Right cardiac atrium (tissue), 5 donors: Measurements from ENCODE around the gene STARD9. TPM values are rescaled to one million over a fixed set of nuclear protein-coding genes. Genes with fewer than 3 reads are reported as not detected.
A peak's percentile ranks its signal among the peaks of the same experiment; 100 is the strongest.
"Not testable (repeated sequence)": the region's sequence is repeated elsewhere in the genome, so short reads cannot be mapped to it uniquely, and the experiment has no call there.

Experiments used
- ATAC-seq, 2 donors: fragments of 200-7000 bp; cut with Tn5 transposase; one replicate each; pipeline versions ENCODE4 v1.8.0 to v1.9.1; 2020; ENCODE audit warnings: moderate library complexity in 2 of 2, mild to moderate bottlenecking in 1 of 2
- DNase-seq, 3 donors: peaks; one replicate each; pipeline ENCODE4 v3.0.0-alpha.2; 2020
- H3K27ac ChIP-seq: one replicate; pipeline ENCODE4 v1.5.1; 2013; ENCODE audit warnings: mild to moderate bottlenecking, low read length, control low read depth, moderate library complexity
- H3K27me3 ChIP-seq: one replicate; pipeline ENCODE4 v1.6.1; 2013; ENCODE audit not compliant: control insufficient read depth, insufficient read depth
- H3K4me1 ChIP-seq: one replicate; pipeline ENCODE4 v1.6.1; 2013; ENCODE audit warnings: low read length; ENCODE audit not compliant: control insufficient read depth, insufficient read depth
- H3K4me3 ChIP-seq: one replicate; pipeline ENCODE4 v1.5.1; 2013; ENCODE audit warnings: low read length, control low read depth
- H3K9me3 ChIP-seq: one replicate; pipeline ENCODE4 v1.6.1; 2013; ENCODE audit warnings: low read length; ENCODE audit not compliant: control insufficient read depth
- WGBS: extraction: QIAGEN DNeasy Blood & Tissue Kit; methylation state at CpG from one replicate; pipeline ENCODE4 v1.1.7; 2013; 5-methylcytosine and 5-hydroxymethylcytosine counted together
- intact Hi-C, 4 donors: fragments of 100-400 bp; cut with DNase I; formaldehyde crosslinking; loops; one replicate each; pipeline versions ENCODE4 v1.11.0 to v1.14.0; 2022 to 2023
- polyA plus RNA-seq: library from polyadenylated mRNA; stranded (reverse); fragments of 200-250 nt; gene quantifications from one replicate; pipeline ENCODE4 v1.2.3, GENCODE V29; 2013
- total RNA-seq, 4 donors: library from RNA; stranded (reverse); fragmentation: NEBNext Ultra II Directional; extraction: Animal tissue kit (Norgen Biotek cat#: 25700); gene quantifications; one replicate each; pipeline ENCODE4 v1.2.1, GENCODE V29; 2021
- donor health status: healthy with polysubstance abuse.
- donor health status: DM: no; HTN: yes; CAD: no.
- donor health status: DM: no; HTN: no; CAD: no.
- donor health status: DM: no; HTN: yes; CAD: no; lungs with severe emphysema.
- donor health status: DM: yes; HTN: yes; CAD: no.

Gene STARD9
- total and polyA plus RNA-seq, 5 donors: 8.6 to 12.0 (median 10.9) TPM

DNA sequence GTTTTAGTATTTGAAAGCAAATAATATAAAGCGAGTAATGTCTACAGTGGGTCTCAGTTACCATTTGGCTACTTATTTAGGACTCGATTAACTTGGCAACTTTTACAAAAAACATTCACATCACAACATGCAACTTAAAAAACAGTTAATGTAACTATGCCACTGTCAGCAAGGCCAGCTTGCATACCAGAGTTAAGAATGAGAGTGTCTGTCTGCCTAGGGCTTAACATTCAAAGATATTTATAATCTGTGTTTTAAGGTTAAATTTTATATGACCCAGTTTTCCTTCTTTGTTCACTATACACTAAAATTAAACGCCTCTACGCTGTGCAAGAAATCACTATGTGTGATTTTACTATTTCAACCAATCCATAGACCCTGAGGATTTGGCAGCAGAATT, 166.7 kb downstream of the STARD9 start:
- Histone ChIP-seq H3K4me3 (no peak overlapping the region), H3K9me3 (no peaks in the 10 kb centered on the region), H3K27me3 (no peaks in the 10 kb centered on the region), H3K4me1 (no peaks in the 10 kb centered on the region), H3K27ac (no peak overlapping the region)
- WGBS: 76% methylated on average over 4 of the region's 4 CpGs
- no peak for ATAC-seq
- no peak for DNase-seq
- intact Hi-C loops: no loop called here

DNA sequence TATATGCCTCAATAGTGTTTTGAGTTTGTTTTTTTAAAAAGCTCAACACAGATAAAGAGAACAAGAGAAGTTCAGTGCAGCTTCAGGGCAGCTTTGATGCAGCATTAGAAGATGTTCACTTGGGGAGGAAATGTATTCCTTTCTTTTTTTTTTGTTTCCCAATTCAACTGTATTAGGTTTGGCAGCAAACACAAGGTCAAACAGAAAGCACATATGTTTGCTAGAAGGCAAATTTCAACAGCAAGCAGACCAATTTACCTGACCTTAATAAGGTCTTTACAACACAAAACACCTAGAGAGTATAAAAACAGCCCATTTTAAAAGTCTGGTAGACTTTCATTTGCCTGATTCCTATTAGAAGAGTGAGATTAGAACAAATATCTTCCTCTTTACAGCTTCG, 168.8 kb downstream of the STARD9 start:
- Histone ChIP-seq H3K4me3 (no peak overlapping the region), H3K27me3 (no peaks in the 10 kb centered on the region), H3K27ac (no peak overlapping the region), H3K9me3 (no peaks in the 10 kb centered on the region), H3K4me1 (no peaks in the 10 kb centered on the region)
- 87% methylated on average over 1 of the region's 1 CpG for WGBS
- intact Hi-C loops: no loop called here
- ATAC-seq (no peak), DNase-seq (no peak)

GRCh38 chr15:42749266-42749665, 173.9 kb downstream of the STARD9 start:
- intact Hi-C loops: no loop called here
- no peak for ATAC-seq
- no peak for DNase-seq
- no peaks in the 10 kb centered on the region for H3K9me3 ChIP-seq
- H3K4me1 ChIP-seq: no peaks in the 10 kb centered on the region
- no peaks in the 10 kb centered on the region for H3K27me3 ChIP-seq
- no peak overlapping the region for H3K4me3 ChIP-seq
- H3K27ac ChIP-seq: no peak overlapping the region
- WGBS: 97% methylated on average over 1 of the region's 1 CpG

GRCh38 chr15:42750306-42750705, 174.9 kb downstream of the STARD9 start:
- intact Hi-C loops: no loop called here
- H3K4me3 ChIP-seq: no peak overlapping the region
- 98% methylated on average over 2 of the region's 2 CpGs for WGBS
- H3K9me3 ChIP-seq: no peaks in the 10 kb centered on the region
- no peak overlapping the region for H3K27ac ChIP-seq
- no peaks in the 10 kb centered on the region for H3K4me1 ChIP-seq
- DNase-seq: no peak
- H3K27me3 ChIP-seq: no peaks in the 10 kb centered on the region
- ATAC-seq: no peak

- no peak overlapping the region for H3K27ac ChIP-seq
- no peak overlapping the region for H3K4me3 ChIP-seq
- WGBS: 97% methylated on average over 2 of the region's 2 CpGs
- intact Hi-C loops: no loop called here
- H3K4me1 ChIP-seq: no peaks in the 10 kb centered on the region
- no peaks in the 10 kb centered on the region for H3K9me3 ChIP-seq
- no peaks in the 10 kb centered on the region for H3K27me3 ChIP-seq
- ATAC-seq: peak in 1 of 2 donors; percentile 16
- DNase-seq: no peak
These were observed 183.7 kb downstream of the STARD9 start for GRCh38 chr15:42759093-42759492.

GRCh38 chr15:42760759-42761158, 185.4 kb downstream of the STARD9 start:
- Histone ChIP-seq H3K27me3 (no peaks in the 10 kb centered on the region), H3K4me1 (no peaks in the 10 kb centered on the region), H3K9me3 (no peaks in the 10 kb centered on the region), H3K4me3 (no peak overlapping the region), H3K27ac (no peak overlapping the region)
- DNase-seq: no peak
- ATAC-seq: no peak
- 96% methylated on average over 1 of the region's 1 CpG for WGBS
- intact Hi-C loops: no loop called here

DNA sequence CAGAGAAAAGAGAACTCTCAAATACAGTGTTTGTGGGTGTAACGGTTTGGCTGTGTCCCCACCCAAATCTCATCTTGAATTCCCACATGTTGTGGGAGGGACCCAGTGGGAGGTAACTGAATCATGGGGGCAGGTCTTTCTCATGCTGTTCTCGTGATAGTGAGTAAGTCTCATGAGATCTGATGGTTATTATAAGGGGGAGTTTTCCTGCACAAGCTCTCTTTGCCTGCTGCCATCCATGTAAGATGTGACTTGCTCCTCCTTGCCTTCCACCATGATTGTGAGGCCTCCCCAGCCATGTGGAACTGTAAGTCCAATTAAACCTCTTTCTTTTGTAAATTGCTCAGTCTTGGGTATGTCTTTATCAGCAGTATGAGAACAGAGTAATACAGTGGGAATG, 186.4 kb downstream of the STARD9 start:
- ATAC-seq: not testable (repeated sequence)

GRCh38 chr15:42764154-42764731, 188.8 kb downstream of the STARD9 start:
- WGBS: 87% methylated on average over 16 of the region's 16 CpGs
- ATAC-seq, H3K9me3 ChIP-seq, intact Hi-C loops, H3K4me3 ChIP-seq, H3K4me1 ChIP-seq, H3K27ac ChIP-seq, DNase-seq, H3K27me3 ChIP-seq: not testable (repeated sequence)

More for the DNA sequence above, 186.4 kb downstream of the STARD9 start:
- H3K27me3 ChIP-seq, H3K9me3 ChIP-seq, intact Hi-C loops, H3K4me1 ChIP-seq, H3K4me3 ChIP-seq, H3K27ac ChIP-seq, DNase-seq: not testable (repeated sequence)
- WGBS: 76% methylated on average over 2 of the region's 2 CpGs

GRCh38 chr15:42766109-42766508, 190.7 kb downstream of the STARD9 start:
- WGBS: 97% methylated on average over 4 of the region's 4 CpGs

More at GRCh38 chr15:42766109-42766508, 190.7 kb downstream of the STARD9 start:
- H3K27ac ChIP-seq, H3K27me3 ChIP-seq, H3K4me1 ChIP-seq, ATAC-seq, intact Hi-C loops, DNase-seq, H3K4me3 ChIP-seq, H3K9me3 ChIP-seq: not testable (repeated sequence)

Other genes starting within 250 kb of the STARD9 start
- gene CAPN3, start 216.1 kb upstream of the STARD9 start, total RNA-seq: 10 to 100 TPM in 1 of 4 donors, 1 to 10 TPM in 3; 6.8 to 11.3 (median 7.2) TPM
- gene CAPN3, start 216.1 kb upstream of the STARD9 start, polyA plus RNA-seq: 11.4 TPM
- 100 to 1,000 TPM; 408 to 507 (median 423) TPM for gene ZNF106, start 84.5 kb upstream of the STARD9 start, total RNA-seq
- 94.6 TPM for gene ZNF106, start 84.5 kb upstream of the STARD9 start, polyA plus RNA-seq
- 10 to 100 TPM; 33.7 to 42.7 (median 39.0) TPM for gene SNAP23, start 80.0 kb upstream of the STARD9 start, total RNA-seq
- gene SNAP23, start 80.0 kb upstream of the STARD9 start, polyA plus RNA-seq: 28.4 TPM
- gene LRRC57, start 26.8 kb upstream of the STARD9 start, total RNA-seq: 10 to 100 TPM; 11.1 to 17.2 (median 14.4) TPM
- gene LRRC57, start 26.8 kb upstream of the STARD9 start, polyA plus RNA-seq: 7.3 TPM
- 10 to 100 TPM; 10.0 to 15.2 (median 12.1) TPM for gene HAUS2, start 26.8 kb upstream of the STARD9 start, total RNA-seq
- 12.4 TPM for gene HAUS2, start 26.8 kb upstream of the STARD9 start, polyA plus RNA-seq
- gene CDAN1, start 161.5 kb downstream of the STARD9 start, total RNA-seq: 1 to 10 TPM; 6.9 to 8.0 (median 7.3) TPM
- 4.7 TPM for gene CDAN1, start 161.5 kb downstream of the STARD9 start, polyA plus RNA-seq